ES-I3 (cell line): Measurements from ENCODE around the gene DIS3L.
"Not testable (repeated sequence)": the region's sequence is repeated elsewhere in the genome, so short reads cannot be mapped to it uniquely, and the experiment has no call there.

Source experiments
- H3K36me3 ChIP-seq: 2 replicates; pipeline ENCODE4 v1.6.1; 2013; ENCODE audit warnings: mild to moderate bottlenecking, low read length, control low read depth, moderate library complexity; ENCODE audit not compliant: insufficient read depth
- H3K4me1 ChIP-seq: 2 replicates; pipeline ENCODE4 v1.6.1; 2013; ENCODE audit warnings: mild to moderate bottlenecking, control low read depth, low read length; ENCODE audit not compliant: insufficient read depth
- H3K9ac ChIP-seq: 2 replicates; pipeline ENCODE4 v1.6.1; 2013; ENCODE audit warnings: low read depth, mild to moderate bottlenecking, low read length, moderate library complexity
- H3K9me3 ChIP-seq: 2 replicates; pipeline ENCODE4 v1.6.1; 2013; ENCODE audit warnings: mild to moderate bottlenecking, low read length, moderate library complexity; ENCODE audit not compliant: control insufficient read depth, insufficient read depth

Gene DIS3L

DNA sequence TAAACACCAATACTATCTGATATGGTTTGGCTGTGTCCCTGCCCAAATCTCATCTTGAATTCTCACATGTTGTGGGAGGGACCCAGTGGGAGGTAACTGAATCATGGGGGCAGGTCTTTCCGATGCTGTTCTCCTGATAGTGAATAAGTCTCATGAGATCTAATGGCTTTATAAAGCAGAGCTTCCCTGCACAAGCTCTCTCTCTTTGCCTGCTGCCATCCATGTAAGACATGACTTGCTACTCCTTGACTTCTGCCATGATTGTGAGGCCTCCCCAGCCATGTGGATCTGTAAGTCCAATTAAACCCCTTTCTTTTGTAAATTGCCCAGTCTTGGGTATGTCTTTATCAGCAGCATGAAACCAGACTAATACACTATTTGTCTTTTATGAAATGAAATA, 30.5 kb upstream of the DIS3L start:
- H3K9me3 ChIP-seq, H3K9ac ChIP-seq, H3K36me3 ChIP-seq, H3K4me1 ChIP-seq: not testable (repeated sequence)

DNA sequence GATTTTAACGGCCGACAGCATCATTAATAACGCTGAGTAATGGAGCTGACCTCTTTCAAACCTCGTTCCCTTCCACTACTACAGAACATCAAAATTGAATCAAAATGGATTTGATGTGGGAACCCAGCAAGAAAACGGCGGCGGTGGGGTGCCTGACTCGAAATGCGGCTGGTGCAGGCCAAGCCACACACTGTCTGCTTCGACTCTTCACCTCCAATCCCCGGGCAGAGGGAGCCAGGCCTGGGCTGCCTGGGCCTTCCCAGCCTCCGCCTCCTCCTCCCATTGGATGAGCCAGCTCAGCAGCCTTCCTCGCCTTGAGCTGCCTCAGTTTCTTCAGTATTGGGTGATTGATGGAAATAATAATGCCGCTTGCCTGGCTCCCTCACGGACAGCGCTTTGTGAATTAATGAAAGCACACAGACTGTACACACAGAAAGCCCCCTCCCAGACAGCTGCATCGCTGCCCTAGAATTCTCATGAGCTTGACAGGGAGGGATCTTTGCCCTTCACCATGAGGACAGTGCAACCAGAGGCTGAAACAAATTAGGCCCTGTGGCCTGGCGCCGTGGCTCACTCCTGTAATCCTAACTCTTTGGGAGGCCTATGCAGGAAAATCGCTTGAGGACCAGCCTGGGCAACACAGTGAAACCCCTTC, 28.4 kb upstream of the DIS3L start:
- H3K36me3 ChIP-seq = no peaks in the 10 kb centered on the region
- no peaks in the 10 kb centered on the region for H3K9me3 ChIP-seq
- peaks cover 9% of the 10 kb centered on the region for H3K4me1 ChIP-seq
- H3K9ac ChIP-seq = no peak overlapping the region

DNA sequence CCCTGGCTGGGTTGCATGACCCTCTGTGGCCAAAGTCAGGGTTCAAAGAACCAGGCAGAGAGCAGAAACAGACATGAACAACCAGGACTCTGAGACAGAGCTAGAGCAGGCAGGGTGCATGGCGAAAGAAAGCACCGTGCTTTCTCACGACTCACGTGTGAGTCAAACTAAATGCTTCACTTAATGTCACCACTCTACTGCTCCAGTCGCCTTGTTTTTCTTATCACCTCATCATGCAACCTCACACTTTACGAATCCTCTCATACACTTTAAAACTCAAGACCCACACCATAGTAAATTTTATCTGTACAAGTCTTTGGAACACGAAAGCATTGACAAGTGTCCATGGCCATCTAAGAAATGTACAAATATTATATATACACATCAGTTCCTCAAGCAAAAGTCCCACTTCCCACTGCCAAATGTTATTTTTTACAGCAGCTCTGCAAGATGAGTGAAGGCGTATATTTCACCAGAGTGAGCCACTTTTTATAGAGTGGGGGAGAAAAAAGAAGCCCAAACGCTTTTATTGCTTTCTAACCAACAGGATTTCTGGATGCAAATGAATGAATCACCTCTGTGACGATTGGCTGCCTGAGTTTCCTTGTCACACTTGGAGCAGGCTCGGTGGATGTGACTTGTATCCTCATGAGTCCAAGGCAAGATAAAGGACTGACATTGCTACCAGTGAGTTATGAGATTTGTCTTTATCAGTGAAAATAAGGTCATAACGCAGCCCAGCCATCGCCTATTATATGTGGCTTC, 23.9 kb upstream of the DIS3L start:
- no peak overlapping the region; the same call in 1 of the 2 replicates for H3K9ac ChIP-seq
- no peaks in the 10 kb centered on the region for H3K36me3 ChIP-seq
- no peaks in the 10 kb centered on the region for H3K9me3 ChIP-seq
- H3K4me1 ChIP-seq = peaks cover 10% of the 10 kb centered on the region

DNA sequence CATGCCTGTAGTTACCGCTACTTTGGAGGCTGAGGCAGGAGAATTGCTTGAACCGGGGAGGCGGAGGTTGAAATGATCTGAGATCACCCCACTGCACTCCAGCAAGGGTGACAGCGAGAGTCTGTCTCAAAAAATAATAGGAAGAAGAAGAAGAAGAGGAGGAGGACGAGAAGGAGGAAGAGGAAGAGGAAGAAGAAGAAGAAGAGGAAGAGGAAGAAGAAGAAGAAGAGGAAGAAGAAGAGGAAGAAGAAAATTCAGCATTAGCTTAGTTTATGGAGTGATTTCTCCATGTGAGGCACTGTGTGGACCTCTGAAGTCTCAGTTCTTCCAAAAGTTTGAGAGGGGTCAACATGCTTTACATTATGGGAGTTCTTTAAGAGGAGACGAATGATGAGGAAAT, 22.4 kb upstream of the DIS3L start:
- no peaks in the 10 kb centered on the region for H3K36me3 ChIP-seq
- no peaks in the 10 kb centered on the region for H3K9me3 ChIP-seq
- H3K4me1 ChIP-seq = peaks cover 10% of the 10 kb centered on the region
- no peak overlapping the region for H3K9ac ChIP-seq

DNA sequence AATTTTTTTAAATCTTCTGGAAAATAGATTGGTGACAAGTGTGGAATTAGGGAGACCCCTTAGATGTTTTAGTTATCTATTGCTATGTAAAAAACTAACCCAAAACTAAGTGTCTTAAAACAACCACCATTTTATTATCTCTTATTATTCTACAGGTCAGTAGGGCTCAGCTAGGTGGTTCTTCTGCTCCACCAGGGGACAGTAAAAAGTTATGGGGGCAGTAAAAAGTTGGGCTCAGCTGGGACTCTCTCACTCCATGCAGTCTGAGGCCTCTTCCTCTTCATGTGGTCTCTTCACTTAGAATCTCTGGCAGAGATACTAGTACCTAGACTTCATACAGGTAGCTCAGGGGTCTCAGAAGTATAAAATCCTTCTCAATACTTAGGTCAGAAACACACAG, 18.0 kb upstream of the DIS3L start:
- Histone ChIP-seq H3K9me3 (no peaks in the 10 kb centered on the region), H3K36me3 (no peaks in the 10 kb centered on the region), H3K4me1 (no peaks in the 10 kb centered on the region), H3K9ac (no peak overlapping the region)

DNA sequence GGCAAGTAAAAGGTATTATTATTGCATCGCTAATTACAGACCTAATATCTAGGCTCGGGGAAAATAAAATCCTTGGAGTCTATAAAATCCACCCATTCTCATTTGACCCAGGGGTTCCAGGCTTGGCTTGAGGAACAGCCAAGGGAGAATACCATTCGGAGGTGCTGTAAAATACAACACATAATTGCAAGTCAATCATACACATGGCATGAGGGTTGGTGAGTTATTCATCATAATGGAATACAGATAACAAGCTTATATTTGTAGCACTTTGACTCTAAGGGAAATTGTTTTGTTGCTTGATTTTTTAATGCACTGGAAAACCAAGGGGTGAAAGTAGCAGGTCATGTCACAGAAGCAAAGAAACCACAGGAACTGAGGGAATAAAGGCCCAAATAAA, 16.8 kb upstream of the DIS3L start:
- H3K36me3 ChIP-seq = no peaks in the 10 kb centered on the region
- no peaks in the 10 kb centered on the region for H3K4me1 ChIP-seq
- no peaks in the 10 kb centered on the region for H3K9me3 ChIP-seq
- H3K9ac ChIP-seq = no peak overlapping the region

DNA sequence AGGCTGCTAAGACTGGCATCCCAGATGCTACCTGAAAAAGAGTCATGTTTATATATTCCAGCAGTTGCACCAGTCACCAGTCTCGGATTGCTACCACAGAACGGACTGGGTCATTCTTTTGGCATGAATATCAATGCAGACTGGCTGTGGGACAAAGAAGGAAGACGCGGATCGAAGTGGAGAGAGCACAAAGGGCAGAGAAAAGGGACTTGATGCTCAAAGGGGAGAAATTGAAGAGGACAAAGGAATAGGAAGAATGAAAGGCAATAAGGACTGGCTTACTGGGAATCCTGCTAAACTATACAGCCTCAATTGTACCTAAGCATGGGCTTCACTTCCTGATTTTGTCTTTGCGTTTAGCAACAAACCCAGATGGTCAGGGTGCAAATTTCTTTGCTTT, 15.3 kb upstream of the DIS3L start:
- H3K9ac ChIP-seq = no peak overlapping the region
- H3K9me3 ChIP-seq = no peaks in the 10 kb centered on the region
- no peaks in the 10 kb centered on the region for H3K36me3 ChIP-seq
- H3K4me1 ChIP-seq = no peaks in the 10 kb centered on the region

DNA sequence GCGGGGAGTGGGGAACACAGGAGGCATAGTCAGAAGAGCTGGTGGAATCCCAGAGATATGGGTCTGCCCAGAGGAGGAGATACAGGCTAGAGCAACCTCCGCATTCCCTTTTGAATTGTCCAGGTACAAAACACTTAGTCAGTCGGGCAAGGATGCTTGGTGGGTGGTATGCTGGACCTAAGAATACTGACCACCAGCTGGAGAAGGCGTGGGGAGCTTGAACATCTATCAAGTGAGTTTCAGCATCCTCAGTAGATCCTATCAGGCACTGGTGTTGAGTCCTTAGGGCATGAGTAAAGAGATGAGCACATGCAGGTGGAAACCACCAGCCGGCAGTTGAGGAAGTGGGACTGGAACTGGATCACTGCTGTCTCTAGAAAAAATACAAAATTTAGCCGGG, 14.7 kb upstream of the DIS3L start:
- H3K4me1 ChIP-seq = no peaks in the 10 kb centered on the region
- H3K9ac ChIP-seq = no peak overlapping the region
- no peaks in the 10 kb centered on the region for H3K9me3 ChIP-seq
- H3K36me3 ChIP-seq = no peaks in the 10 kb centered on the region

DNA sequence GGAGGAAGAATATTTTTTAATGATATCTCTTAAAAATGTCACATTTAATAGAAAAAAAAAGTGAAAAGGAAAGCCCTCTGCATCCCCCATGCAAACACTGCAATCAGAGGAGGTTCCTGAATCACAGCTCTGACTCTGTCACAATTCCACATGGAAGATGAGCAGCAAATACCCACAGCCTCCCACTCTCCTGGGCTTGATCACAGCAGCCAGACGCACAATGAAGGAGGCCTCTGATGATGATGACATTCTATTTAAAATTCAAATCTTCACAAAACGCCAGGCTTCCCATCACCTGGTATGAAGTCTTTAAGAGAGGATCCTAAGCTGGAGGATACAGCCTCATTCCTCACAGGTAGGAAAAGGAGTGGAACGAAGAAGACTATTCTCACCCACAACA, 9.1 kb upstream of the DIS3L start:
- no peaks in the 10 kb centered on the region for H3K4me1 ChIP-seq
- H3K9me3 ChIP-seq = no peaks in the 10 kb centered on the region
- H3K36me3 ChIP-seq = no peaks in the 10 kb centered on the region
- no peak overlapping the region for H3K9ac ChIP-seq

DNA sequence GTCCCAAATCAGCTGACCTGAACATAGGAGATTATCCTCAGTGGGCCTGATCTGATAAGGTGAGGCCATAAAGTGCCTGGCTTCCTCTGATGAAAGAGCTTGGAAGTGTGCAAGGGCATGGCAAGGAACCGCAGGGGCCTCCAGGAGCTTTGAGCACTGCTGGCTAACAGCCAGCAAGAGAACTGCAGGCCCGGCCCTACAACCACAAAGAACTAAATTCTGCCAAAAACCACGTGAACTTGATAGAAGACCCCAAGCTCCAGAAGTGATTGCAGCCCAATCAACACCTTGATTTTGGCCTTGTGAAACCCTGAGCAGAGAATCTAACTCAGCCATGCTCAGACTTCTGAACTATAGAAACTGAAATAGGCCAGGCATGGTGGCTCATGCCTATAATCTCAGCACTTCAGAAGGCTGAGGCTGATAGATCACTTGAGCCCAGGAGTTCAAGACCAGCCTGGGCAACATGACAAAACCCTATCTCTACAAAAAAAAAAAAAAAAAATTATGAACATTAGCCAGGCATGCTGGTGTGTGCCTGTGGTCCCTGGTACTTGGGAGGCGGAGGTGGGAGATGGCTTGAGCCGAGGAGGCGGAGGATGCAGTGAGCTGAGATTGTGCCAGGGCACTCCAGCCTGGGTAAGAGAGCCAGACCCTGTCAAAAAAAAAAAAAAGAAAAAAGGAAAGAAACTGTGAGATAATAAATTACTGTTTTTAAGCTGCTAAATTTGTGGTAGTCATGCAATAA, 7.7 kb upstream of the DIS3L start:
- Histone ChIP-seq H3K9ac (no peak overlapping the region), H3K4me1 (no peaks in the 10 kb centered on the region), H3K36me3 (no peaks in the 10 kb centered on the region), H3K9me3 (no peaks in the 10 kb centered on the region)

DNA sequence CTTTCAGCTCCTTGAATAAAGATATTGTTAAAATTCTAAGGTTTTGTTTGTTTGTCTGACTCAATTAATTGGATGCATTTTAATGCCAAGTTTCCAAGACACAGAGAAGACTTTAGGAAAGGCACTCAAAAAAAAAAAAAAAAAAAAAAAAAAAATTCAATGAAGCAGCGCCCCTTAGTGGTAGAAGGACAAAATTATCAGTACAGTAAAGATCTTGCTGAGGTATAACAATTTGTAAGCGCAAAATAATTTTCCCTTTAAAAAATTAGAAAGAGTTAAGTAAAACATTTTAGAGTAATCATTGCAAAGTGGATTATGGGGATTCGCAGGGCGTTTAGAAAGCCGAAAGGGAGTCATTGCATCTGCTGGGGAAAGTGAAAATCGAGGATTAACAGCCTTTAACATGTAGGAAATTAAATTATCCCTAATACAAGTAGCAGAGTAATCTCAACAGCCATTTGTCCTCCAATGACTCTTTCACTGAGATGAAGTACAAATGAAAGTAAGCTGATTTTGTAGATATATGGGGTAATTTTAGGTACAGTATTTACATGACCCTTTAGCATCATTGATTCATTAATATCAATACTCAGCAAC, 5.8 kb upstream of the DIS3L start:
- H3K9me3 ChIP-seq = no peaks in the 10 kb centered on the region
- no peaks in the 10 kb centered on the region for H3K36me3 ChIP-seq
- H3K9ac ChIP-seq = no peak overlapping the region
- H3K4me1 ChIP-seq = no peaks in the 10 kb centered on the region

DNA sequence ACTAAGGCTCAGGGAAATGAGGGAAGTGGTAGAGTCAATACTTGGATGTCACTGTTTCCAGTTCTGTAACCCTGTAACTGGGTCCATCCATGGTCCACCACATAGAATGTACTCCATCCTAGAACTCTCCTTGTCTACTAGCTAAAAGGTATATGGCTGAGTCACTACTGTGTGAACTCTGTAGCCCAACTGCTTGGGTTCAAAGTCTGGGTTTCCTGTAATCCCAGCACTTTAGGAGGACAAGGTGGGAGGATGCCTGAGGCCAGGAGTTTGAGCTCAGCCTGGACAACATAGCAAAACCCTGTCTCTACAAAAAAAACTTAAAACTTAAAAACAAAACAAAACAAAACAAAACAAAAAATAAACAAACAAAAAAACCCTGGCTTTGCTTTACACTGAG, 5.3 kb upstream of the DIS3L start:
- H3K9me3 ChIP-seq = no peaks in the 10 kb centered on the region
- no peak overlapping the region for H3K9ac ChIP-seq
- H3K36me3 ChIP-seq = no peaks in the 10 kb centered on the region
- H3K4me1 ChIP-seq = no peaks in the 10 kb centered on the region

DNA sequence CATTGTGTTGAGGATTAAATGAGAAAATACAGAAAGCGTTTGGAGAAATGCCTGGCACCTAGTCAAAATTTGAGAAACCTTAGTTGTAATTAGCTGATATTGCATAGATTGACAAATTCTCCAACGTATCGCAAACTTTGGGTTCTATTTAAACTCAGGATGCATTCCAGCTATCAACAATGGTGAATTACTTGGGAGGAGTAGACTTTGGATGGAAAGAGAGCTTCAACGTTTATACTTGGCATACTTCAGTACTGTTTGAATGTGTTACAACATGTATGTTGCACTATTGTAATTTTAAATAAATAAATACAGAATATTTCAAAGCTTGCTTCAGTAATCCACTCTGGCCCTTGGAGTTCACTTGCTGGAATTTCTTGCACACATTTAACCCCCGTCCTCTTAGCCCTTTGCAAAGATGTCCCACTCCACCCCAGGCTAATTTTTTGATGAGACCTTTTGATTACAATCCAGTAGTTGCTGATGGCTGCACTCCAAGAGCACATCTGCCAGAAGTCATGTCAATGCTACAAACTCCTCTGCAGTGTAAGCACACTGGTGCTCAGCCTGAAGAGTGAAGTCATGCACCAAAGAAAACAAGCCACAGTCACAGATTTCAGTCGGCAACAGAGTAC, 4.7 kb upstream of the DIS3L start:
- no peaks in the 10 kb centered on the region for H3K4me1 ChIP-seq
- H3K36me3 ChIP-seq = no peaks in the 10 kb centered on the region
- no peaks in the 10 kb centered on the region for H3K9me3 ChIP-seq
- no peak overlapping the region for H3K9ac ChIP-seq

DNA sequence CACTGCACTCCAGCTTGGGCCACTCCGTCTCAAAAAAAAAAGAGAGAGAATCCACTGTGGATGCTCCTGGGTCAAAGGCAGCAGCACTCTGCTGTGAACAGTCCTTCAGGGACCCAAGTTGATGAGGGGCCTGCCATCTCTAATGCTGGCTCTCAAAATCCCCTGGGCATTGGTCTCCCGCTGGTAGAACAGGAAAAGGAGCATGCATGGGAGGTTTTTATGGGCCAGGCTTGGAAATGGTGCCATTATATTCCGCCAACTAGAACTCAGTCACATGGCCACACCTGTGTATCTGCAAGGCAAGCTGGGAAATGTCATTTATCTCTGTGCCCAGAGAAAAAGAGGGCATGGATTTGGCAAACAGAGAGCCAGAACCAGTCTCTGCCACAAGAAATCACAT, 3.4 kb upstream of the DIS3L start:
- peaks cover 9% of the 10 kb centered on the region; the same call in 1 of the 2 replicates for H3K4me1 ChIP-seq
- H3K36me3 ChIP-seq = no peaks in the 10 kb centered on the region
- no peaks in the 10 kb centered on the region for H3K9me3 ChIP-seq
- no peak overlapping the region for H3K9ac ChIP-seq
